ENCODE results near the gene MYO5C.
"Not testable (repeated sequence)": the region's sequence is repeated elsewhere in the genome, so short reads cannot be mapped to it uniquely, and the experiment has no call there.

The MYO5C gene

DNA sequence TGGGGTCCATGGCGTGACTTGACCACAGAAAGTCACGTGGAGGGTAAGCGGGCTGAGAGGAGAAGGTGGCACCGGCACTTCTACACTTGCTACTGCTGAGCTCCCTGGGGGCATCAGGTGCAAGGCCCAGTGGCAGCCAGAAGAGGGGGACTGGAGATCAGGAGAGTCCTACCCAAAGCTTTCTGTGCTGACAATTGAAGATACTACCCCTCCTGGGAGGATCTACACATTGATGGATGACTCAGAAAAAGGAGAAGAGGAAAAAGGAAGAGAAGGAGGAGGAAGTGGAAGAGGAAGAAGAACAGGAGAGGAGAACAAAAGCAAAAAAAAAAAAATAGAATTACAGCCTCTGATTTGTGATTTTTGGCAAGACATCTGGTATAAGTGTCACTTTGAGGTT lies 41.2 kb downstream of the MYO5C start:
- intact Hi-C loops (cut with DNase I): loop anchor here (5.0 kb wide), 1 partner anchor 483 kb away; no protein-coding TSS in a partner anchor
- peak in 1 of 42 donors; percentile 23 for DNase-seq

DNA sequence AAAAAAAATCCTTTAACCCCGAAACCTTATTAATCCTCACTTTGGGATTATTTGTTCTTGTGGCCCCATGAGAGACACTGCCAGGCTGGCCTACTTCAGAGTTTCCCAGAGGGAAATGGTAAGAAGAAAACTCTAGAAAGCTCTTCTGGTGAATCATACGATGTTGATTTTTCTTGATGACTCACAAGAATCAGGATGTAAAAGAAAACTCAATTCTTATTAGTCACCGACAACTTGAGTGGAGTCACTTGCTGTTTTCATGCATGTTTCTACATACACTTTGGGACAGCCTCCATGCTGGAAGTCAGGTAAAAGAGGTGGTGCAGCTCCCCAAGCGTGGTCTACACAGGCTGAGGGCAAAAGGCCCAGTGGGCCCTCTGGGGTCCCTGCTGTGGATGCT lies 42.8 kb downstream of the MYO5C start:
- intact Hi-C loops (cut with DNase I): loop anchor here (5.0 kb wide), 1 partner anchor 485 kb away; no protein-coding TSS in a partner anchor
- DNase-seq: peak in 1 of 42 donors; percentile 32

DNA sequence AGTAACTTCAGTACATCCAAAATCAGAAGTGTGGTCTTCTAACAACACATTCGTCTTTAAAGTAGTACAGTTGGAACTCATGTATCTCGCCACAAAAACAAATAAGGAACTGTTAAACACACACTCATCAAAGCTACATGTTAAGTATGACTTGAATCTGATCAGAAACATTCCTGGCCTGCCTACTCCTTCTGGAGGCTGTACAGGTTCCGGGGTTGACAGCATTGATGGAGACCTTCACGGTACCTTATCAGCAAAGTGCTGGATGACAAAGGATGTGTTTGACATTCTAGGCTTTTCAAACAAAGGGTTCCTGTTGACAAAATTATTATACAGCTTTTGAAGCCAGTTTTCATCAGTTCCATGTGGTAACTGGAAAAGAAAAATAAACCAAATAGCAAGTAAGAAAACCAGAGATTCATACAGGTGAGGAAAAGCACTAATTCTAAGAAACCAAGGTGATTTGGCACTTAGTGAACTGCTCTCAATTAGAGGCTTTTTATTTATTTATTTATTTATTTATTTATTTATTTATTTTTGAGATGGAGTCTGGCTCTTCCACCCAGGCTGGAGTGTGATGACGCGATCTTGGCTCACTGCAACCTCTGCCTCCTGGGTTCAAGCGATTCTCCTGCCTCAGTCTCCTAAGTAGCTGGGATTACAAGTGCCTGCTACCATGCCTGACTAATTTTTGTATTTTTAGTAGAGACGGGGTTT lies 44.3 kb downstream of the MYO5C start:
- intact Hi-C loops (cut with DNase I): loop anchor here (5.0 kb wide), 1 partner anchor 486 kb away; no protein-coding TSS in a partner anchor
- DNase-seq: peak in 1 of 42 donors; percentile 13

DNA sequence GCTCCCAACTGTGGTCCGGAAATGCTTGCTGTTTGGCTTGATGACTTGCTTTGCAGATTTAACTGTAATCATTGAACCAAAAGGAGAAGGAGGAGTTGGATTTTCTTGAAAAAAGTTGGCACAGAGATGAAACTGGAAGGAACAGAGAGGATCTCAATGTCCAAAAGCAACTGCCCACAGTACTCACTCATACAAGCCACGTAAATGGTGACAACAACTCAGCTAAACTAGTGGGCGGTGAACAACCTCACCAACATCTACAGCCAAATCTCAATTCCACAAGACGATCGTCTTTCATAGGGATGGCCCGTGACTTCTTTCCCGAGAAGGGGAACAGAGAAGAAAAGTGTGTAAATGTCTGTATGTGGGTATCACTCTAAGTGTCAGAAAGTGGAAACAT lies 48.1 kb downstream of the MYO5C start:
- intact Hi-C loops (cut with DNase I): no loop called here
- DNase-seq: no peak

DNA sequence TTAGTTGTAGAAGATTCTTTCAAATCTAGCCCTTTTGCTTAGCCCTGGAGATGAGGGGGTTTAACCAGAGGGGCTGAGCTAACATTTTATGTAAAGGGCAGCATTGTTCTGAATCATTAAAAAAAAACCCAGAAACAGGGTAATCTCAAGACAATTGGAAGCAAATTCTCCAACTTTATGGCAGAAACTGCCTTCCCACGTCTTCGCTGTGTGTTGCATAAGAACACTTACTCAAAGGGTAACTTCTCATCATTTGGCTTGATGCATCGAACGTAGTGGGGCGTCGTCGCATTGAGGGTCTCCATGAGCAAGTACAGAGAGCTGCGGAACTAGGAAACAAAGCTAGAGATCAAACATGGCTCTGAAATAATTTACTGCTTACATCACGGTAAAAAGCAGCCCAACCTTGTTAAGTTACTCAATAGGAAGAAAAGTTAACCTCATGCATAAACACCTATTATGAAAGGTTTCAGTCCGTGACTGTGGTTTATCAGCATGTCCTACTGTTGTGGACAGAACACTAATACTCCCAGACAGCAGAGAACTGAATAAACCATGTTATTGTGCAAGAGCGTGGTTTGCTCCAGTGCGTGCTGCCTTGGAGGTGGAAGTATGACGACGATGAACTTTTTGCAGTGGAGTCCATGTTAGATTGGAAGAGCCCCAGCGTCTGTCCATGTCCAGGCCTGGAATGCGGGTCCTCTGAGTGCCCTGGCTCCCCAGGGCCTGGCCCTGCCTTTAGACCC lies 48.7 kb downstream of the MYO5C start:
- intact Hi-C loops (cut with DNase I): no loop called here
- no peak for DNase-seq

DNA sequence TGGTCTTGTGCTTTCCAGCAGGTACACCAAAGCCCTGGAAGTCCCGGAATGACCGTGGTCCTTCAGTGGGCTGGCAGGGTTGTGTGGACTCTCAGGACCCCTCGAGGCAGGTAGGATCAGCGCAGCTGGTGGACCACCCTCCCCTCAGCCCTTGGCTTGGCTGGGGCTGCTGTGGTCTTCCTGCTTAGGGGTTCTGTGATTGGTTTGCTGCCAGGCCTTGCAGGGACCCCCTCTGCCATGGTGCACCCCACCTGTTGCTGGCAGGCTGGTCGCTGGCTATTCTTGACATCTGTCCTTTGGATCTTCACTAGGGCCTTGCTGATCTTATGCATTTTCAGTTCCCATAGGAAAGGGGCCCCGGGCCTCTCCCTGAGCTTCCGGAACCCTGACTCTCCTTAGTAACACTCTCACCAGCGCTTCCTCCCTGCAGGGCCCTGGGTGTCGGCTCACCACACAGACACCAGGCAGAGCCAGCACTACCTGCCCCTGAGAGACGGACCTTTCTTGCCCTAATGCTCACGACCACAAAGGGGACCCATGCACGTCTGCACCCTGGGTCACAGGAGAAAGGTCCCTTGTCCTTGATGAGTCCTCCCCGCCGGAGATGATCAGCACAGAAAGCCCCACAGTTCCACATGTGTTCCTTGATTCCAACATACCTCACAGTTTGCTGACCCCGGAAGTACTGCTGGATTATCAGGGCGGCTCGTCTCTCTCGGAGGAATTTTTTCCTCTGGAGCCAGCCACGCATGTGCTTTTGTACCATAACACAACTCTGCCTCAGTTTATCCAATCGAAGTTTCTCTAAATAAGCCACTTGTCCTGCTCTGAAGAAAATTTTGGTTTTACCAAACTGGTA lies 51.7 kb downstream of the MYO5C start:
- no peak for DNase-seq
- intact Hi-C loops (cut with DNase I): no loop called here

DNA sequence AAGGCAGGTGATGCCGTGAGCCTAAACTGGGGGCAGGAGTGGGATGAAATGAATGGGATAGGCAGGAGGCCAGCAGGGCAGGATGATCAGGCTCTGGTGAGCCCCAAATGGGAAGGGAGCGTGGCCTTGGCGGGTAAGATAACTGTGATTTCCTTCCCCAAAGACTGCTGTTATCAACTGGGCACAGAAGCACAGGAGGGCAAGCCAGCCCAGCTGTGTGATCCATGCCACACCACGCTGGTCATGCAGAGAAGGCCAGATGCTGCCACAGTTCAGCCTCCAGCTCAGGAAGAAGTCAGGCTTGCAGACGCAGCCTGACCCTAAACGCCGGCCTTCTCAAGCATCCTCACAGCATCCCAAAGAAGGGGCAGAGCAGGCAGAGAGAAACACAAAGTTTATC lies 52.3 kb downstream of the MYO5C start:
- intact Hi-C loops (cut with DNase I): no loop called here
- DNase-seq: no peak

DNA sequence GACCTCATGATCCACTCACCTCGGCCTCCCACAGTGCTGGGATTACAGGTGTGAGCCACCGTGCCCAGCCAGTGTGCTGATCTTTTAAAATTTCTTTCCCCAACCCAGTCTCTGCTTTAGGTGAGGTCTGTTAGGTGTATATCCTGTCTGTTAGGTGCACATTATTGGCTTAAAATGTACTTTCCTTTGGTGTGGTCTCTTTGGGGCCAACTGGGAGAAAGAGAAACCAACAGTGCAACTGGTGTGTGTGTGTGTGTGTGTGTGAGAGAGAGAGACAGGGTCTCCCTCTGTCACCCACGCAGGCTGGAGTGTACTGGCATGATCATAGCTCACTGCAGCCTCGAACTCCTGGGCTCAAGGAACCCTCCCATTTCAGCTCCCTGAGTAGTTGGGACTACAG lies 54.1 kb downstream of the MYO5C start:
- intact Hi-C loops (cut with DNase I): no loop called here
- DNase-seq: no peak

DNA sequence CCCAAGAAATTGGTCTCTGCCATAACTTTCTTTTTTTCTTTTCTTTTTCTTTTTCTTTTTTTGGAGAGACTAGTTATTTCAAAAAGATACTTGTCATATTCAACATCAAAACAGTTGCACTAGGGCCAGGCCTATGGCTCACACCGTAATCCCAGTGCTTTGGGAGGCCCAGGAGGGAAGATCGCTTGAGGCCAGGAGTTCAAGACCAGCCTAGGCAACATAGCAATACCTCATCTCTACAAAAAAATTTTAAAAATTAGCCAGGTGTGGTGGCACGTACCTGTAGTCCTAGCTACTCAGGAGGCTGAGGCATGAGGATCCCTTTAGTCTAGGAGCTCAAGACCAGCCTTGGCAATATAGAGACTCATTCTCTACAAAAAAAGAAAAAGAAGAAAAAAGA lies 55.4 kb downstream of the MYO5C start:
- DNase-seq: no peak
- intact Hi-C loops (cut with DNase I): no loop called here

DNA sequence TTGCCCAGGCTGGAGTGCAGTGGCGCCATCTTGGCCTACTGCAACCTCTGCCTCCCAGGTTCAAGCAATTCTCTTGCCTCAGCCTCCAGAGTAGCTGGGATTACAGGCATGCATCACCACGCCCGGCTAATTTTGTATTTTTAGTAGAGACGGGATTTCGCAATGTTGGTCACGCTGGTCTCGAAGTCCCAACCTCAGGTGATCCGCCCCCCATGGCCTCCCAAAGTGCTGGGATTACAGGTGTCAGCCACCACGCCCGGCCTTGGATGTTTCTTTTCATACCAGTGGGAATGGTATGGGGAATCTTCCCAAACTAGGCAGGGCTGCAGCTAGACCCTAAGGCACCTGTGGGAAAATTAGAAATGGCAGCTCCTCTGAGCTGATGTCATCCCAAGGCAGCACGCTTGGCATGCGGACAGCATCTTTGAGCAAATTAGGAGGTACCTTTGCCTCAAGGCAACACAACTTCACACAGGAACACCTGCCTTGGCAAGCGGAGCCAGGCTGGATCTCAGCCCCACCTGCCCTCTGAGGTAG lies 56.5 kb downstream of the MYO5C start:
- DNase-seq; intact Hi-C loops (cut with DNase I): not testable (repeated sequence)

DNA sequence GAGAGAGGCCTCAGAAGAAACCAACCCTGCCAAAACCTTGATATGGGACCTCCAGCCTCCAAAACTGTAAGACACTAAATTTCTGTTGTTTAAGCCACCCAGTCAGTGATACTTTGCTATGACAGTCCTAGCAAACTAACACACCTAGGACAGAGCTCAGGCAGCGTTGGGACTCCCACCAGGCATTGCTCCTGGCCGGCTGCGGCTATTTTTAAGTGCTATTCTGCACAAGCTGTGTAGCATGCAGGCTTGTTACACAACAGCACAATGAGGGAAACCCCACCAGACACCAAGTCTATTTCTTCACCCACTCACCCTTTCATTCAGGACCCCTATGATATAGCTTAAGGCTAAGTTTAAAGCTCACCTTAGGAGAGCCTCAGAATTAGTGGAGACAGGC lies 57.5 kb downstream of the MYO5C start:
- intact Hi-C loops (cut with DNase I): no loop called here
- no peak for DNase-seq

DNA sequence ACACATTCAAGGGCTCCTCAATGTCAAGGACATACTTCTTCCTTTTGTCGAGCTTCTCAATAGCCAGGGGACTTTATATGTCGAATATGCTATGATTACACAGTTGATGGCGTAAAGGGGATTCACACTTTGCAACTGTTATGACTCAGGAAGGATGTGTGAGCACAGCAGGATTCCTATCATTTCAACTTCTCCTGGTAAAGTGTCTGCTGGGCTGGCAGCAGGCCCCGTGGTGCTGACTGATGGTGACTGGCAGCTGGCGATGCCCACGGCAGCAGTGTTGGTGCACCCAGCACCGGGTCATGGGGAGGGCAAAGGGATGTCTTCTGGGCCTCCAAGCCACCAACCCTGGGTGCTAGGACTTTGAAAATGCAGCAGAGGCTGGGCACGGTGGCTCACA lies 59.6 kb downstream of the MYO5C start:
- no peak for DNase-seq
- intact Hi-C loops (cut with DNase I): no loop called here

DNA sequence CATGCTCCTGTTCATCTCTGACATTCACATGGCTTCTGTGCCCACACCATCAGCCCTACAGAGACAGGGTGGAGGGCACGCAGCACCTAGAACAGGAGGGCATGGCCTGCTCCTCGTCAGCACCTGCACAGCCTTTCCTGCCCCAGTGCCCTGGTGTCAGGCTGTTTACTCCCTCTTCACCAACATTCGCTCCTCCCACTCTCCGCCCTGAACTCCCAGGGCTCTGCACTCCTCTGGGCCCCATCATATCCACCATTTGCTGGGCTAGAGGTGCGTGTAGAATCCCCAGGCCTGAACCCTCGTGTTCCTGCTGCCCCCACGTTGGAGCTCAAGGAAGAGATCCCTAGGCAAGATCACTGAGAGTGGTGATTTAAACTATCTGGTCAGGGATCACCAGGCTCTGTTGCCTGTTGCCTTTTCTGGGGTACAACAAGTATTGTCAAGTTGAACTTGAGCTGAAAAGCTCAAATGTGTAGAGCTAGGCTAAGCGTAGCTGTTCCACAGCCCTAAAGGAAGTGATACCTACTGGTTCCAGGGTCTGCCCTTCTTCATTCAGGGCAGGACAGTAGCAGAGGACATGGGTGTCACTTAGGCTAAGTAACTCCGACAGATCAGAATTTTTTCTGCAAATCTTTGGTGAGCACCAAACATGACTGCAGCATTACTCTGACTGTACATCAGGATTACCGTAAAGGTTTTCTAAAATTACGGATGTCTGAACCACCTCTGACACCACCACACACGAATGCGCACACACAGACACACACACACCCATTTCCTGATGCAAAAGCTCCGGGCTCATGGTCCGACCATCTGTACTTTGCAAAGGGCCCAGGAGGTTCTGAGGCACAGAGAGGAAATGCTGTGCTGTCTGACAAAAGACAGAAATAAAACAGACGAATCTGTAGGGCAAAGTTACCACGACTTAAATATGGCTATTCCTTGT lies 60.7 kb downstream of the MYO5C start:
- DNase-seq: no peak

DNA sequence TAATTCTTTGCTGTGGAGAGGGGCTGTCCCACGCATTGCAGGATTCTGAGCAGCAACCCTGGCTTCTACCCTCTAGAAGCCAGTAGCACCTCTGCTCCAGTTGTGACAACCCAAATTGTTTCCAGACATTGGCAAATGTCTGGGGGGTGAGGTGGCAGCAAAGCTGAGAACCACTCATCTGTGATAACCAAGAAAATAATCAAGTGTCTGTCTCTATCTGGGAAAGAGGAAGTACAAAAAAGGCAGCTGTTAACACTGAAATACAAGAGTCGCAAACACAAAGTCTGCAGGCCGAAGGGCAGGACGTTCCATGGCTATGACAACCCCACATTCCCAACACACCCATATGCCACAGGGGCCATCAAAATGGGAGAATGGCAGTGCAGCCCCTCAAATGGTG lies 62.2 kb downstream of the MYO5C start:
- no peak for DNase-seq
- intact Hi-C loops (cut with DNase I): no loop called here

More for the DNA sequence above, 60.7 kb downstream of the MYO5C start:
- intact Hi-C loops (cut with DNase I): no loop called here

DNA sequence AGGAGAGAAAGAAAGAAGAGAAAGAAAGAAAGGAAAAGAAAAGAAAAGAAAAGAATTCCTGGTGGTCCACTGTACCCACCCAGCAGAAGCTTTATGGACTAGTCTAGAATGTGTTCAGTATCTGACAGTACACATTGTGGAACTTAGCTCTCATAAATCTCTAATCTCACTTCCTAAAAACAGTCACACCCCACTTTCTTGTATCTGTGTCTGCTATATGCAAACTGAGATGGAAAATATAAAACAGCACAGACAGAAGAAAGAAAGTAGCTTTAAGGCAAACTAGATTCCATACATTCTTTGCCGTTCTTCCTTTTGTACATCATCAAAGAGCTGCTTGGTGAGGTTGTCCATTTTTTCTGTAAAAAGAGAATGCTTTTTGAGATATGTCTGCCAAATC lies 63.3 kb downstream of the MYO5C start:
- intact Hi-C loops (cut with DNase I): no loop called here
- no peak for DNase-seq

DNA sequence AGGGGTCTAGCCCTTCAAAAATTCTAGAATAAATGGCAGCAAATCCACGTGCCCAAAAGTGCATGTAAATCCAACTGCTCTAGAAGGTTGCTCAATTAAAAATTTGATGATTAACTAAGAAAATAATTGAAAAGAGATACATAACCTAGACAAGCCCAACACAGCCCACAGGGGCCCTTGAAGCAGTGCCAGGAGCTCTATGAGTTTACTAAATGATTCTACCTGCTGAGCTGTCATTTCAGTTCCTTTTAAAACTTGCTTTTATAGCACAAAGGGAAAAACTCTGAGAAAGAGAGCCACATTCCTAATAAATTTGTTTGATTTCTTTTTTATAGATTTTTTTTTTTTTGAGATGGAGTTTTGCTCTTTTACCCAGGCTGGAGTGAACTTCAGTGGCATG lies 65.5 kb downstream of the MYO5C start:
- no peak for DNase-seq
- intact Hi-C loops (cut with DNase I): no loop called here

DNA sequence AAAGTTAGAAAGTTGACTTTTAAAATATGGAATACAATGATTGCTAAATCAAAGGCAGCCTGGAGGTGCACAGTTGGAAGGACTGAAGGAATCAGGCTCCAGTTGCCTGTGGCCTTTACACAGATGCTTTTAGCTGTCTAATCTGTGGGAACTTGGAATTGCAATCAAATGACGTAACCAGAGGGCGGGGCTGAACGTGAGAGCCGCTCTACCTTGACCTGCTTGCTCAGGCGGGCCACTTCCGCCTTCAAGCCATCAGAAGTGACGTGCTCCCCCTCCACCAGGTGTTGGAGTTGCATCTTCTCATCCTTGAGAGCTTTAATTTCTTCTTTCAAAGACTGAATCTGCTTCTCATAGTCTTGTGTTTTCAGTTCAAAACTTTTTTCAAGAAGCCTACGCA lies 66.7 kb downstream of the MYO5C start:
- DNase-seq: no peak
- intact Hi-C loops (cut with DNase I): no loop called here

DNA sequence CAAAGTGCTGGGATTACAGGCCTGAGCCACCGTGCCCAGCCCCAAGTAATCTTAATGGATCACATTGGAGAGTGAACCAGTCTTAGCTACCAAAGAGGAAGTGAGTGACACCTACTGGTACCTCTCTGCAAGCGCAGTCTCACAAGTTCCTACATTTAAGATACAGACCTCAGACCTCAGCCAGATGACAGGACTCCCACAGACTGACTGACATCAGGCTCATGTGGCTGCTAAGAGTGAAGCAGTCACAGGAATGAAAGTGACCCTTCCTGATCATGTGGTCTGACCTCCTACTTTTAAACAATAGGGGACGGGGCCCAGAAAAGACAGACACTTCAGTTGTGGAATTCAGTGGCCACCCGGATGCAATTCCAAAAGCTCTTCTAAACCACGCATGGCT lies 68.1 kb downstream of the MYO5C start:
- DNase-seq: peak in 41 of 42 donors; percentile 31 to 88 (median 68)
- intact Hi-C loops (cut with DNase I): no loop called here

Measured in head of caudate nucleus (tissue), 42 donors.